IMR-90 (cell line): ENCODE data around the gene FAM89B. TPM values are rescaled to one million over a fixed set of nuclear protein-coding genes. Genes with fewer than 3 reads are reported as not detected.

Experiments used
- ATAC-seq: fragments of 200-7000 bp; cut with Tn5 transposase; 2 replicates; pipeline ENCODE4 v1.9.1; 2020; ENCODE audit warnings: low read depth, mild to moderate bottlenecking, moderate library complexity
- BruUV-seq: library from RNA; stranded (reverse); fragments of 400-500 nt; replicated peaks from 2 replicates; lab custom pipeline; 2021; lab: Mats Ljungman, UMichigan
- CTCF ChIA-PET: fragments of 300-600 bp; formaldehyde crosslinking; extraction: SDS; loops from one replicate; lab custom pipeline; 2021; ENCODE audit warnings: antibody characterized with exemption; lab: Yijun Ruan, JAX
- POLR2A ChIA-PET: fragments of 300-600 bp; sonication (Branson Sonifier 250); formaldehyde crosslinking; loops from one replicate; lab custom pipeline; 2022; ENCODE audit warnings: antibody characterized with exemption; ENCODE audit not compliant: unreplicated experiment; lab: Charles Lee
- DNase-seq: peaks from one replicate; pipeline ENCODE4 v3.0.0; 2013
- H2AFZ ChIP-seq: replicated peaks from 2 replicates; pipeline ENCODE3; 2013; ENCODE audit warnings: low read length, mild to moderate bottlenecking; ENCODE audit not compliant: poor library complexity
- H2AK5ac ChIP-seq: 2 replicates; pipeline ENCODE4 v1.6.1; 2013; ENCODE audit warnings: low read depth, low read length, inconsistent platforms
- H2AK9ac ChIP-seq: replicated peaks from 2 replicates; pipeline ENCODE3; 2013; ENCODE audit warnings: mild to moderate bottlenecking, low read depth, low read length, moderate library complexity; ENCODE audit not compliant: poor library complexity
- H2BK120ac ChIP-seq: 2 replicates; pipeline ENCODE4 v1.6.1; 2013; ENCODE audit warnings: low read depth, low read length, inconsistent platforms
- H2BK15ac ChIP-seq: 3 replicates; pipeline ENCODE4 v1.6.1; 2013; ENCODE audit warnings: low read depth, low read length, inconsistent platforms
- H2BK20ac ChIP-seq: 2 replicates; pipeline ENCODE4 v1.6.1; 2013; ENCODE audit warnings: low read depth, mild to moderate bottlenecking, inconsistent platforms, low read length, moderate library complexity
- H2BK5ac ChIP-seq: 2 replicates; pipeline ENCODE4 v1.6.1; 2013; ENCODE audit warnings: mild to moderate bottlenecking, low read depth, low read length, inconsistent platforms; ENCODE audit not compliant: poor library complexity, severe bottlenecking
- H3K14ac ChIP-seq: replicated peaks from 2 replicates; pipeline ENCODE4 v1.6.1; 2013; ENCODE audit warnings: low read depth, low read length, inconsistent platforms
- H3K18ac ChIP-seq: 2 replicates; pipeline ENCODE4 v1.6.1; 2013; ENCODE audit warnings: low read depth, low read length, control low read depth
- H3K23ac ChIP-seq: 2 replicates; pipeline ENCODE4 v1.6.1; 2013; ENCODE audit warnings: low read depth, low read length, inconsistent platforms
- H3K27ac ChIP-seq: 2 replicates; pipeline ENCODE4 v1.5.1; 2013; ENCODE audit warnings: mild to moderate bottlenecking, control low read depth, low read length; ENCODE audit not compliant: insufficient read depth
- H3K27me3 ChIP-seq: 2 replicates; pipeline ENCODE4 v1.6.1; 2013; ENCODE audit warnings: low read length; ENCODE audit not compliant: control insufficient read depth, insufficient read depth
- H3K36me3 ChIP-seq: 2 replicates; pipeline ENCODE4 v1.6.1; 2013; ENCODE audit warnings: low read length, mixed read lengths; ENCODE audit not compliant: control insufficient read depth, insufficient read depth
- H3K4ac ChIP-seq: 2 replicates; pipeline ENCODE4 v1.6.1; 2013; ENCODE audit warnings: low read depth, low read length, inconsistent platforms
- H3K4me1 ChIP-seq: 2 replicates; pipeline ENCODE4 v1.6.1; 2013; ENCODE audit warnings: low read length, mixed read lengths; ENCODE audit not compliant: control insufficient read depth, insufficient read depth
- H3K4me2 ChIP-seq: 2 replicates; pipeline ENCODE4 v1.6.1; 2013; ENCODE audit warnings: low read depth, mild to moderate bottlenecking, control low read depth, low read length, moderate library complexity
- H3K4me3 ChIP-seq: 2 replicates; pipeline ENCODE4 v1.5.1; 2013; ENCODE audit warnings: low read depth, mild to moderate bottlenecking, control low read depth, low read length, moderate library complexity; ENCODE audit not compliant: insufficient read depth
- H3K56ac ChIP-seq: 2 replicates; pipeline ENCODE4 v1.6.1; 2013; ENCODE audit warnings: low read length, inconsistent platforms; ENCODE audit not compliant: insufficient read depth; ENCODE audit errors: extremely low read depth
- H3K79me1 ChIP-seq, 2 experiments: 2 replicates each; pipeline ENCODE4 v1.6.1; 2013; ENCODE audit warnings: low read length in 2 of 2, inconsistent platforms in 1 of 2, low read depth in 1 of 2
- H3K9ac ChIP-seq: 2 replicates; pipeline ENCODE4 v1.6.1; 2013; ENCODE audit warnings: low read depth, low read length, control low read depth
- H3K9me1 ChIP-seq: 2 replicates; pipeline ENCODE4 v1.6.1; 2013; ENCODE audit warnings: low read length, inconsistent platforms; ENCODE audit not compliant: insufficient read depth
- H3K9me3 ChIP-seq: 2 replicates; pipeline ENCODE4 v1.6.1; 2013; ENCODE audit warnings: low read length; ENCODE audit not compliant: control insufficient read depth, insufficient read depth
- H4K20me1 ChIP-seq: 2 replicates; pipeline ENCODE4 v1.6.1; 2013; ENCODE audit warnings: low read length, inconsistent platforms; ENCODE audit not compliant: insufficient read depth
- H4K5ac ChIP-seq: 2 replicates; pipeline ENCODE4 v1.6.1; 2013; ENCODE audit warnings: mild to moderate bottlenecking, low read depth, low read length, control low read depth
- H4K8ac ChIP-seq, 2 experiments: 2 replicates each; pipeline ENCODE4 v1.6.1; 2013; ENCODE audit warnings: low read depth in 2 of 2, low read length in 2 of 2, control low read depth in 1 of 2, inconsistent platforms in 1 of 2
- H4K91ac ChIP-seq: 2 replicates; pipeline ENCODE4 v1.6.1; 2013; ENCODE audit warnings: low read depth, low read length, inconsistent platforms; ENCODE audit not compliant: insufficient read depth
- CEBPB ChIP-seq: IDR thresholded peaks from 2 replicates; pipeline ENCODE4 v1.6.1; 2012; ENCODE audit warnings: low read depth, low read length, improper control_type of control experiment
- FOS ChIP-seq: fragments of 150-350 bp; IDR thresholded peaks from 2 replicates; pipeline ENCODE4 v1.6.1; 2016; ENCODE audit warnings: low read depth, low read length
- WGBS, 2 experiments: methylation state at CpG; one replicate each; pipeline versions ENCODE4 v1.1.5 to v1.1.7; 2013; ENCODE audit warnings: missing lambda C conversion rate in 2 of 2; ENCODE audit not compliant: insufficient read length in 1 of 2; ENCODE audit errors: extremely low coverage in 2 of 2; 5-methylcytosine and 5-hydroxymethylcytosine counted together
- dilution Hi-C: fragments of 300-500 bp; cut with HindIII; formaldehyde crosslinking; loops from one replicate; pipeline ENCODE4 v1.14.3; 2018; ENCODE audit warnings: low sequenced_read_pairs; ENCODE audit not compliant: unreplicated experiment
- in situ Hi-C: fragments of 300-500 bp; cut with MboI; formaldehyde crosslinking; loops from 3 replicates; pipeline ENCODE4 v1.14.3; 2019; ENCODE audit warnings: low sequenced_read_pairs, inconsistent platforms, mixed read lengths
- intact Hi-C: fragments of 100-400 bp; cut with micrococcal nuclease; formaldehyde crosslinking; loops from 2 replicates; pipeline ENCODE4 v1.10.0; 2022
- polyA plus RNA-seq, 3 experiments: library from polyadenylated mRNA; depleted of rRNA; stranded (reverse); fragments of >200 nt; gene quantifications; 2 replicates each; pipeline ENCODE4 v1.2.3, GENCODE V29; 2012; ENCODE audit warnings: low replicate concordance in 1 of 3
- total RNA-seq: library from RNA; depleted of rRNA; stranded (reverse); fragments of >200 nt; gene quantifications from 2 replicates; pipeline ENCODE4 v1.2.3, GENCODE V29; 2012

Gene FAM89B
- total and polyA plus RNA-seq, 2 of the 4 experiments (the other 2 are of a cell fraction) = 12.0 to 65.5 TPM

- Histone ChIP-seq H3K23ac (no peak overlapping the region), H3K9ac (no peak overlapping the region), H3K4ac (no peak overlapping the region), H2BK5ac (no peak overlapping the region), H3K56ac (no peak overlapping the region), H3K9me1 (peaks cover 8% of the 10 kb centered on the region), H3K79me1 (peaks cover 20 to 48% of the 10 kb centered on the region in 2 experiments; a peak in 3 of 4 replicates), H4K5ac (no peak overlapping the region), H3K36me3 (peaks cover 33% of the 10 kb centered on the region; the same call in 1 of the 2 replicates), H2AK5ac (no peak overlapping the region), H4K91ac (no peak overlapping the region), H3K27ac (no peak overlapping the region), H3K18ac (no peak overlapping the region), H3K4me2 (no peak overlapping the region), H4K20me1 (peaks cover 12% of the 10 kb centered on the region), H3K14ac (no peak overlapping the region), H3K27me3 (no peaks in the 10 kb centered on the region), H3K4me1 (peaks cover 26% of the 10 kb centered on the region), H2BK20ac (no peak overlapping the region), H3K9me3 (no peaks in the 10 kb centered on the region), H2BK120ac (no peak overlapping the region), H3K4me3 (no peak overlapping the region), H2AK9ac (no peak overlapping the region), H4K8ac (no peak overlapping the region), H2BK15ac (no peak overlapping the region), H2AFZ (no peak overlapping the region)
- WGBS, 2 experiments = 100% methylated on average over 1 of the region's 4 CpGs; no CpG with 5 or more reads in 1 of the 2 experiments
- ATAC-seq = no peak
- ChIA-PET CTCF (no interaction called here), POLR2A (no interaction called here)
- in situ Hi-C loops = no loop called here
- no peak for DNase-seq
- TF ChIP-seq FOS (no peak), CEBPB (peak; percentile 59)
- intact Hi-C loops = no loop called here
- dilution Hi-C loops = no loop called here
- BruUV-seq = no TSS peak
These were observed 7.0 kb downstream of the FAM89B start for GRCh38 chr11:65579291-65579690.
